Measurements from ENCODE around the gene C13orf46.

Gene C13orf46

GRCh38 chr13:113936166-113936965 lies 37.5 kb downstream of the C13orf46 start:
- no peak for DNase-seq

GRCh38 chr13:113935001-113935844 lies 38.7 kb downstream of the C13orf46 start:
- DNase-seq: peak; percentile 72

GRCh38 chr13:113934576-113934975 lies 39.3 kb downstream of the C13orf46 start:
- peak; percentile 42 for DNase-seq

- peak; percentile 4 for DNase-seq
Observed at GRCh38 chr13:113933901-113934300, 40.0 kb downstream of the C13orf46 start.

- peak; percentile 13 for DNase-seq
Observed at GRCh38 chr13:113931841-113932459, 41.9 kb downstream of the C13orf46 start.

GRCh38 chr13:113930671-113931637 lies 42.9 kb downstream of the C13orf46 start:
- DNase-seq: peak; percentile 39

GRCh38 chr13:113929628-113930615 lies 44.0 kb downstream of the C13orf46 start:
- DNase-seq: peak; percentile 44

GRCh38 chr13:113928685-113929627 lies 44.9 kb downstream of the C13orf46 start:
- peak; percentile 76 for DNase-seq

- DNase-seq: peak; percentile 70
Observed at GRCh38 chr13:113927661-113928581, 46.0 kb downstream of the C13orf46 start.

GRCh38 chr13:113926951-113927660 lies 46.8 kb downstream of the C13orf46 start:
- DNase-seq: peak; percentile 43

GRCh38 chr13:113926301-113926761 lies 47.5 kb downstream of the C13orf46 start:
- DNase-seq: peak; percentile 28

GRCh38 chr13:113924184-113924901 lies 49.5 kb downstream of the C13orf46 start:
- no peak for DNase-seq

GRCh38 chr13:113923376-113924063 lies 50.4 kb downstream of the C13orf46 start:
- peak; percentile 11 for DNase-seq

GRCh38 chr13:113922412-113923118 lies 51.3 kb downstream of the C13orf46 start:
- peak; percentile 26 for DNase-seq

GRCh38 chr13:113921763-113922162 lies 52.1 kb downstream of the C13orf46 start:
- DNase-seq: no peak

Measured in right forelimb (tissue), 1 donor.